HG03095 (cell line): ENCODE results near the gene NHERF2.
"Not testable (repeated sequence)": the region's sequence is repeated elsewhere in the genome, so short reads cannot be mapped to it uniquely, and the experiment has no call there.

ENCODE experiments used
- ATAC-seq: cut with Tn5 transposase; IDR thresholded peaks from one replicate; pipeline ENCODE4 v1.9.1; 2021; ENCODE audit warnings: moderate library complexity; ENCODE audit not compliant: unreplicated experiment

The NHERF2 gene

GRCh38 chr16:2025878-2026460 is 733 bp upstream of the NHERF2 start:
- ATAC-seq = no peak

DNA sequence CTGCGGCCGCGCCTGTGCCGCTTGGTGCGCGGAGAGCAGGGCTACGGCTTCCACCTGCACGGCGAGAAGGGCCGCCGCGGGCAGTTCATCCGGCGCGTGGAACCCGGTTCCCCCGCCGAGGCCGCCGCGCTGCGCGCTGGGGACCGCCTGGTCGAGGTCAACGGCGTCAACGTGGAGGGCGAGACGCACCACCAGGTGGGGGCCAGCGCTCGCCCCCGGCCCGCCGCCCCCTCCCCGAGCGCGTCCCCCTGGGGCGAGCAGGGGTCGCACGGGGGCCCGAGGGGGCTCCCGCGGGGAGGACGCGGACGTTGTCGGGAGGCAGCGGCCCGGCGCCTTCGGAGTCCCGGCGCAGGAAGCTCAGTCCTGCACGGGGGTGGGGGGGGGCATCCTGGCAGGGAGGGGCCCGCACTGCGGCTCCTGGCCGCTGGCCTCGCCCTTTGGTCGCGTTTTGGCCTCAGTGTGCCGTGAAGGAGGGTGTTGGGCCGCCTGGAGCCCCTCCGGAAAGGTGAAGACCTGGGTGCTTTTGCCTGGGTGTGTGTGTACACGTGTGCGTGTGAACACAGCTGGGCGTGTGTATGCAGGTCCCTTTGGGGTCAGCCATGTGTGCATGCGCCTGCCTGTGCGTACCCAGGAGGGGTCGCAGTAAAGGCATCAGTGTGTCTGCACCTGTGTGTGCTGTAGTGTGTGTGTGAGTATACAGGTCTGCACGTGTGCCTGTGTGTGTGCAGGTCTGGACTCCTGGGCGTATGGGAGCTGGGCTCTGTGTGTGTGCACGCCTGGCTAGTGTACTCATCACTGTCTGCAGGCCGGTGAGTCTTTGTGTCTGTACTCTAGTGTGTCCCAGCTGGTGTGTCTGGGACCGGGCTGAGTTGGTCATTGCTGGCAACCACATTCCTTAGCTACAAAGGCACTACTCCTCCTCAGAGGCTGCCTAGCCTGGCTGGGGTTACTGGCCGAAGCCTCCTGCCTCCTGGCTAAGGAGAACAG is 615 bp downstream of the NHERF2 start:
- no peak for ATAC-seq

- no peak for ATAC-seq
Observed at GRCh38 chr16:2028146-2028545, 1.4 kb downstream of the NHERF2 start.

DNA sequence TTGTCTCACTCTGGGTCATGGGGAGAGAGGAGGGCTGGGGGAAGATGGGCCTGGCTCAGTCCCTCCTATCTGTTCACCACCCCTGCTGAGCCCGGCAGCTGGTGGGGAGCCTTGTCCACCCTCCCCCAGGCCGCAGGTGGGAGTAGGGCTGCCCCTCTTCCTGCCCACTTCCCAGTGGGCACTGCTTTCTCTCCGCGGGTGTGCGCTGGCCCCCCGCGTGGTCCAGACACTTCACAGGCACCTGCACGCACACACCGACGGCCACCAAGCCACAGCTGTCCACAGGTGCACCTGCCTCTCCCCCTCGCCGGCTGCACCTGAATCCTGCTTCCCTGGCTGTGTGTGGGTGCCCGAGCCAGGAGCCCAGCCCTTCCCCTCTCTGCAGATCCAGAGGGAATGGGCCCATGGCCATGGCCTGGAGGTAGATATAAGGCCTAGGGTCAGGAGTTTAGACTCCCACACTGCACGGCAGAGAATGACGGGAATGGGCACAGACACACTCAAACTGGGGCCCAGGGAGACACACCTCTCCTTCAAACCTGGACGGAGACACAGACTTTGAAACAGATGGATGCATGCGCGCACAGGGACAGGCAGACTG is 2.0 kb downstream of the NHERF2 start:
- ATAC-seq = no peak

- ATAC-seq = no peak
Observed at GRCh38 chr16:2029350-2029749, 2.6 kb downstream of the NHERF2 start.

- ATAC-seq = no peak
Observed at GRCh38 chr16:2030036-2030435, 3.3 kb downstream of the NHERF2 start.

DNA sequence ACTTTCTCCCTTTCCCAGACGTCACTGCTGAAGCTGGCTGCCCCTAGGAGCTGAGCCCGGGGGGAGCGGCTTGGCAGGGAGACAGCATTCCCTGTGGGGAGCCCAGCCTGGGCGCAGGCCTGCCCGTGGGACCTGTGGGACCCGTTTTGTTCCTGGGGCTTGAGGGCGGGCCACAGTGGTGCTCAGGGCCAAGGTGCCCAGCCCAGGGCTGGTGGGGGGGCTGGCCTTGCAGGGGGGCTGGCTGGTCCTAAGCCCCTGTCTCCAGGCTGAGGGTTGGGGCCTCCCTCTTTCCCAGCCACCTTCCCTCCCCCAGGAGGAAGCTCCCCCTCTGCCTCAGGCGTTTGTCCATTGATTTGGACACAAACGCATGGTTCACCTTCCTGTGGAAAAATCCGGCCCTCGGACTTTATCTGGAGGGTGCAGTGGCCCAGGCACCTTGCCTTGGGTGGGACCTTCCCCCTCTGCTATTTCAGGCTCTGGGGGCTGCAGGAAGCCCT is 4.4 kb downstream of the NHERF2 start:
- ATAC-seq = no peak

DNA sequence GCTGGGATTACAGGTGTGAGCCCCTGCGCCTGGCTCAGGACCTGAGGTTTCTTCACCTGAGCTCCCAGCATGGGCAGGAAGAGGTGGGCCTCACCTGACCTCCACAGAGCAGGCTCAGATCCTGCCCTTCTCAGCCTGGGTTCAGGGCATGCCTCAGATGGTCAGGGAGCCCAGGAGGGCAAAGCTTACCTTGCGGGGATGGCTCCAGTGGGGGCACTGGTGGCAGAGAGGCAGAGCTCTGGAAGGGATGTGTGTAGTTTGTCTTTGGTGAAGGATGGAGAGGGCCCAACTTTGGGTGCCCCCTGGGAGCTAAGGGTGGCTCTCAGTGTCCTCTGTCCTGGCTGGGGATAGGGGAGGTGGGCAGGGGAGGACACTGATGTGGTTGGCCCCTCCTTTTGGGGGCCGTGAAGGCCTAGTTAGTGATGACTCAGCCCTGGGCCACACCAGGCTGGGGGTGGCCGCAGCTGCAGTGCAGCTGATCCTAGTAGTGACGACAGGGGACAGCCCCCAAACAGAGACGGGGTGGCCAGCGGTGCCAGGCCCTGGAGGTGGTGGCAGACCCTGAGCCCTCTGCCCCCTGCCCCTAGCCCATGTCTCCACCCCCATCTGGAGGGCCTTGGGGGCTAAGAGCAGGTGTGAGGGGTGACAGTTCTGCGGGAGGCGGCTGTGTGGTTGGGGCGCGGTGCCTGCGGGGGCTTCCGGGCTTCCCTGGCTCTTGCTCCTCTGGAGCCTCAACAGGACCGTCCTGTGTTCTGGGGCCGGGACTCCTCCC is 5.8 kb downstream of the NHERF2 start:
- no peak for ATAC-seq

GRCh38 chr16:2033057-2033908 is 6.6 kb downstream of the NHERF2 start:
- ATAC-seq = no peak

GRCh38 chr16:2033909-2034695 is 7.4 kb downstream of the NHERF2 start:
- not testable (repeated sequence) for ATAC-seq

DNA sequence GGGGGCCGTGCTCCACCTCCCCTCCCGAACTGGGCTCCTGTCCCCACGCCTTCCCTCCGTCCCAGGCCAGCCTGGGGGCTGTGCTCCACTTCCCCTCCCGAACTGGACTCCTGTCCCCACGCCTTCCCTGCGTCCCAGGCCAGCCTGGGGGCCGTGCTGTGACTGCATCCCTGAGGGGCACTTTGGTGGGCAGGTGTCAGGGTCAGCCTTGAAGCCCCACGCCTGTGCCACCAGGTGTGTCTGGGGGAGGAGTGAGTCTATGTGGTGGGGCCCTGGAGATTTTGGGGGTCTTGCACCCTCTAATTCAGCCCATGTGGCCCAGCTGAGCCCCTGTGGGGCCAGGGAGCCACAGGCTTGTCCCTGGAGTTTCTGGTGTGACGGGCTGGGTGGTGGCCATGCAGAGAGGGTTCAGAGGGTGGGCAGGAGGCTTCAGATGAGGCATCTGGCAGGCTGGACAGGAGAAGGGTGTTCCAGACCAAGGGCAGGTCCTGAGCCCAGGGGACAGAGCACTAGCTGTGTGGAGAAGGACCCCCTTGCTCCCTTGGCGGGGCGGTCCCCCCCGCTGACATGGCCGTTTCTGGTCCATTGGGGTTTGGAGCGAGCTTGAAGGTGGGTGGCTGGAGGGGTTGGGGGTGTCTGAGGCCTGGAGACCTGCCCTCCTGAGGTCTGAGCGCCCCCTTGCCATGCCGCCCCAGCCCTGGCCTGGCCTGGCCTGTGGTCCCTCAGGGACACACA is 8.2 kb downstream of the NHERF2 start:
- no peak for ATAC-seq

DNA sequence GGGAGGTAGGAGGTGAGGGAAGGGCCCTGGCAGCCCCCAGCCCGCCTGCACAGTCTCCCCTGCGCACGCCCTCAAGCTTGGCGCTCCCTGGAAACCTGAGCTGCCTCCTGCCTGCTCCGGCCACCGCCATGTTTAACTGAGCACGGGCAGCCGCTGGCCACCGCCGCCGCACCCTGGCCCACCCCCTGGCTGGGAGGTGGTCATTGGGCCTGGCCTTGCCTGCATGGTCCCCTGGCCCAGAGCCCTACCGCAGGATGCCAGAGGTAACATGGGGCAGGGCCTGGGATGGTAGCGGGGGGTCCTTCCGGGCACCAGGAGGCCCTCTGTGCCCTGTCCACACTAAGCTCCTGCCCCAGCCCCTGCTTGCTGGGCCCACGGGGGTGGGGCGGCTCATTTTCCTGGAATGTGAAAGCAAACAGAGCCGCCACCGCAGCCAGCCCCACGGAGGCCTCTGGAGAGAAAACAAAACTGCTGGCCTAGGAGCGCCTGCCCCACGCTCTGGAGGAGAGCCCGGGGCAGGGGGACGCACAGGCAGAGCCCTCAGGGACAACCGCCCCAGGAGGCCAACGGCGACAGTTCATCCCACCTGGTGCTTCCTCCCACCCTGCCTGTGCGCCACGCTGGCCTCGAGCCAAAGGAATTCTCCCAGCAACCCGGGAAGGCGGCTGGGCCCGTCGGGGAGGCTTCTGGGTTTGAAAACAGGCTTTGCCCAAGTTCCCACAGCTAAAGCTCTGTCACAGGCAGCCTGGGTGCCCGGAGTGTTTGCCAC is 8.9 kb downstream of the NHERF2 start:
- ATAC-seq = no peak

GRCh38 chr16:2036200-2036966 is 9.7 kb downstream of the NHERF2 start:
- no peak for ATAC-seq

DNA sequence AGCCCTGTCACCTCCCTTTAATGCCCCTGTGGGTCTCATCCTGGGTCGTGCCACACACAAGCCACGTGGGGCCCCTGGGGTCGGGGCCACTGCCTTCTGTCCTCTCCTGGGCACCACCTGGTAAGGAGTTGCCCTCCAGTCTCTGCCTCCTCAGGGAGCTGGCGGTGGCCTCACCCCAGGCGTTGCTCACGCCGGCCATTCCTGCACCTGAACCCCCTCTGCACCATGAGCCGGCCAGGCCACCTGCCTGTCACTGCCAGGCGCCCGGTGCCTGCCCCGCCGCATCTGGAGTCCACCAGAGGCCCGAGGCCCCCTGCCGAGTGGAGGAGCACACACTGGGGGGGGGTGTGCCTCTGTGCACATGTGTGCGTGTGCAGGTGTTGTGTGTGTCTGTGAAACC is 10.4 kb downstream of the NHERF2 start:
- ATAC-seq = no peak

GRCh38 chr16:2037647-2038381 is 11.1 kb downstream of the NHERF2 start:
- no peak for ATAC-seq
